ENCODE results near the gene COL5A2.

The COL5A2 gene

GRCh38 chr2:189199797-189200196, 20.2 kb upstream of the COL5A2 start:
- Mint-ChIP-seq H3K4me1 (ENCODE audit: low read depth) (peaks cover 9% of the 10 kb centered on the region), H3K27me3 (no peaks in the 10 kb centered on the region), H3K36me3 (ENCODE audit: low read depth) (peaks cover 8% of the 10 kb centered on the region), H3K4me3 (no peak overlapping the region), H3K9me3 (peaks cover 5% of the 10 kb centered on the region), H3K27ac (no peak overlapping the region)

- Mint-ChIP-seq H3K4me3 (no peak overlapping the region), H3K36me3 (ENCODE audit: low read depth) (peaks cover 5% of the 10 kb centered on the region), H3K4me1 (ENCODE audit: low read depth) (no peaks in the 10 kb centered on the region), H3K27ac (no peak overlapping the region), H3K27me3 (no peaks in the 10 kb centered on the region), H3K9me3 (peaks cover 5% of the 10 kb centered on the region)
Observed at GRCh38 chr2:189192766-189193165, 13.2 kb upstream of the COL5A2 start.

DNA sequence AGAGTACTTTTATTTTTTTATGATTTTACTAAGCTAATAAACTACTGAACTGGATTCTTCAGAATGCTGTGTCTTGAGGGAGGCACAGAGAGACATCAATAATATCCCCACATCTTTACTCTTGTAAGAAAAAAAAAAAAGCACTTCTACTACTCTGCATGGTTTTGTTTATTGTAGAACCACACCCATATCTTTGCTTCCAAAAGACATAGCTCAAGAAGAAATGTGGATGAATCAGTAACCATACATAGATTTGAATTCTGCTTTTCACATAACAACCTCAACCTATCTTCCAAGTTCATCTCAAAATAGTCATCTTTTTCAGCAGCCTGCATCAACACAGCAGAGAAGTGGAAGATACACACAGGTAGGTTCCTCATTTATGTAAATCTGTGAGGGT, 12.2 kb upstream of the COL5A2 start:
- H3K27ac Mint-ChIP-seq = no peak overlapping the region
- H3K27me3 Mint-ChIP-seq = no peaks in the 10 kb centered on the region
- H3K4me3 Mint-ChIP-seq = no peak overlapping the region
- peaks cover 5% of the 10 kb centered on the region for H3K9me3 Mint-ChIP-seq
- peaks cover 2% of the 10 kb centered on the region for H3K36me3 Mint-ChIP-seq (ENCODE audit: low read depth)
- no peaks in the 10 kb centered on the region for H3K4me1 Mint-ChIP-seq (ENCODE audit: low read depth)

DNA sequence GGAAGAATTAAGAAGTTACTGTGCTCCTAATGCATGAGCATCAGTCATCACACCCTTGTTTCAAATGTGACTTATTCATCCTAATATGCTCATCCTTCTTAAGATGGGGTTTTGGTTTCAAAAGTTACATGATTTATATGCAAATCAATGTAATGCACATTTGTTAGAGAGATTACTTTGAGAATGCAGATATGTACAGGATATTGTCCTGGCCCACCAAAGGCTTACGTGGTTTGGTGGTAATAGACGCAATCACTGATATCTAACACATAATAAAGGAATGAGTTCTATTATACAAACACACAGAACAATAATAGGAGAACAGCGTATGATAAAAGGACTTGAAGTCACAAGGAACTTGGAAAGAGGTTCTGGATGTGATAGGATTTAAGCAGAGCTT, 11.1 kb upstream of the COL5A2 start:
- H3K27me3 Mint-ChIP-seq = no peaks in the 10 kb centered on the region

DNA sequence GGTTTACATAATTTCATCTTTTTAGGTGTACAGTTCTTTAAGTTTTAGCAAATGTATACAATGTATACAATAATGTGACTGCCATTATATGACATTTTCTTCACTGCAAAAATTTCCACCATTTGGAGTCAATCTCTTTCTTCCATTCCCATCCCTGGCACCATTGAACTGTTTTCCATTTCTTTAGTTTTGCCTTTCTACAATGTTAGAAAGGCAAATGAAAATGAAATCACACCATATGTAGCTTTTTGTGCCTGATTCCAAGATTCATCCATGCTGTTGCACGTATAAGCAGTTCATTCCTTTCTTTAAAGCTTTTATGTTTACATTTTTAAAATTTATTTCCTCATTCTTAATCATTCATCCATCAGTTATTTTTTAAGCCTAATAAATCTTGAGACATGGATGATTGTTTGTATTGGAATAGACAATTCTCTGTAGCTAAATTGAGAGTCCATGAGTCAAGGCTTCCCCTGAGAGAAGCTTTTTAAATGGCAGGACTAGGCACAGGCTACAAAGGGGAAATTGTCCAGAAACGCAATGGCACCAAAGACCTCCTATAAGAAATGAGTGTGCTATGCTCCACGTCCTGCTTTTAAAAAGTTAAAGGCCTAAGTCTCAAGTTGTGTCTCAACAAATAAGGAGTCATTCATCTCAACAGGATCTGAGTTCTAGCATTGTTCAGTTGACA, 8.7 kb upstream of the COL5A2 start:
- no peak overlapping the region for H3K4me3 Mint-ChIP-seq
- no peaks in the 10 kb centered on the region for H3K9me3 Mint-ChIP-seq
- H3K4me1 Mint-ChIP-seq (ENCODE audit: low read depth) = no peaks in the 10 kb centered on the region
- H3K36me3 Mint-ChIP-seq (ENCODE audit: low read depth) = no peaks in the 10 kb centered on the region
- H3K27ac Mint-ChIP-seq = no peak overlapping the region
- H3K27me3 Mint-ChIP-seq = no peaks in the 10 kb centered on the region

More for the DNA sequence above, 11.1 kb upstream of the COL5A2 start:
- H3K36me3 Mint-ChIP-seq (ENCODE audit: low read depth) = no peaks in the 10 kb centered on the region
- H3K27ac Mint-ChIP-seq = no peak overlapping the region
- no peaks in the 10 kb centered on the region for H3K4me1 Mint-ChIP-seq (ENCODE audit: low read depth)
- H3K9me3 Mint-ChIP-seq = peaks cover 5% of the 10 kb centered on the region
- no peak overlapping the region for H3K4me3 Mint-ChIP-seq

- Mint-ChIP-seq H3K27ac (no peak overlapping the region), H3K9me3 (no peaks in the 10 kb centered on the region), H3K36me3 (ENCODE audit: low read depth) (no peaks in the 10 kb centered on the region), H3K27me3 (peaks cover 22% of the 10 kb centered on the region), H3K4me3 (no peak overlapping the region), H3K4me1 (ENCODE audit: low read depth) (peaks cover 9% of the 10 kb centered on the region)
Observed at GRCh38 chr2:189183170-189183569, 3.6 kb upstream of the COL5A2 start.

GRCh38 chr2:189181706-189182105, 2.1 kb upstream of the COL5A2 start:
- Mint-ChIP-seq H3K27me3 (peaks cover 25% of the 10 kb centered on the region), H3K9me3 (no peaks in the 10 kb centered on the region), H3K27ac (no peak overlapping the region), H3K4me3 (no peak overlapping the region), H3K36me3 (ENCODE audit: low read depth) (no peaks in the 10 kb centered on the region), H3K4me1 (ENCODE audit: low read depth) (peaks cover 9% of the 10 kb centered on the region)

DNA sequence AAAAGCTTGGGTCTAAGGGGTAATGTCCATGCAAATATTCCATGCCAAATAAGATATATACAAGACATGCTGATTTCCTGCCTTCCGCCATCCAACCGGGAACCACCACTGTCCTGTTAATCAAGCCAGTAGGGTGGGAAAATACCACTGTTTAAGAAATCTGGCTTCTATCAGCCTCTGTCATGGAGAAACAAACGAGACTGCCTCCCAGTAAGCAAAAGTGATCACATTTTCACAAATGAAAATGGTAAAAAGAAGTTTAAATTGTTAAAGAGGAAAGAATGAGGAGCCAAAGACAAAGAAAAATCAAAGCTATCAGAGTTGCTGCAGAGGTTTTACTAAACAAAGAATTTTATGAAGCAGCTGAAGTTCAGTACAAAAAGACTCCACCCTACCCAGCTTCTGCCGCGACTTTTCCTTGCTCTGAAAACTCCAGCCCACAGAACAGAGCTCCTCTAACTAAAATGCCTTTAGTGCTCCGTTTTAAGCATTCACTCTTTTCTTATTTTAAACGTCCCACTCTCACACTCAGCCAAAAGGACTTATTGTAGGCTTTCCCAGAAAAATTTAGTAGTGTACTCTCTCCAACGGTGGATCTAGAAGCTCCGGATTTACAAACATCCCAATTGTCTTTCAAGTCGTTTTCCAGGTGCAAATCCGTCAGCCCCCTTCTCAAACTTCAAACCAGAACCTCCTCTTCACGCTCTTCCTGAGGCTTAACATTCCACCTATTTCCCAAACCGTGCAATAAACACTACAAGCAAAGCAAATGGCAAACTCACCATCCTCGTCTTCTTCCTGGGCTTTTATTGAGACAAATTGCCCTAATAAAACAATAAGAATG, 613 bp downstream of the COL5A2 start:
- Mint-ChIP-seq H3K27me3 (peaks cover 25% of the 10 kb centered on the region), H3K9me3 (no peaks in the 10 kb centered on the region), H3K4me1 (ENCODE audit: low read depth) (peaks cover 9% of the 10 kb centered on the region), H3K27ac (no peak overlapping the region), H3K4me3 (peak overlapping the region; percentile 52), H3K36me3 (ENCODE audit: low read depth) (no peaks in the 10 kb centered on the region)

- Mint-ChIP-seq H3K27me3 (peaks cover 25% of the 10 kb centered on the region), H3K36me3 (ENCODE audit: low read depth) (no peaks in the 10 kb centered on the region), H3K9me3 (no peaks in the 10 kb centered on the region), H3K27ac (no peak overlapping the region), H3K4me3 (no peak overlapping the region), H3K4me1 (ENCODE audit: low read depth) (peaks cover 9% of the 10 kb centered on the region)
Observed at GRCh38 chr2:189178054-189178453, 1.5 kb downstream of the COL5A2 start.

DNA sequence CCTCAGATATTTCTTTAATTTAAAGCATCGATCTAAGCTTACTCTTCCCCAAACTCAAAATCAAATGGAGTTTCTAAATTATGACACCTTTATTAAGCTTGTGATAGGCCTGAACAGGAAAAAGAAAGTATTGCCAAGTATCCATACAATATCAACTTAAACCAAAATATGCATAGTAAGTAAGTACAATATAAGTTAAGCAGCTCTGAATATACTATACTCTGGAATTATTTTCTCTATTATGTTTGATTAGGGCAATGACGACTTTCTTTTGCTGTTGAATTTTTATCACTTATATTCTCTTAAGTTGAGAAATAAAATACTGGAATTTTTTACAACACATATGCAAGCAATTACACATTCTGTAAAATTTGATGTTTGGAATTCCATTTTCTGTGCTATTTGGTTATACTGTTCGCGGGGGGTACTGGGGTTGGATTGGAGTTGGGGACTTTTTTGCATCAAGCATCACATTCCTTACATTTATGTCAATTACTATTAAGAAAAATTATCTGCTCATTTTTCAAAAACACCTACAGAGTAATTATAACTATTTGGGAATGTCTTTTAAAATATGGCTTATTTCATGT, 2.2 kb downstream of the COL5A2 start:
- H3K27me3 Mint-ChIP-seq = peaks cover 22% of the 10 kb centered on the region
- H3K4me3 Mint-ChIP-seq = no peak overlapping the region
- H3K36me3 Mint-ChIP-seq (ENCODE audit: low read depth) = no peaks in the 10 kb centered on the region
- H3K4me1 Mint-ChIP-seq (ENCODE audit: low read depth) = peaks cover 9% of the 10 kb centered on the region
- no peaks in the 10 kb centered on the region for H3K9me3 Mint-ChIP-seq
- H3K27ac Mint-ChIP-seq = no peak overlapping the region

DNA sequence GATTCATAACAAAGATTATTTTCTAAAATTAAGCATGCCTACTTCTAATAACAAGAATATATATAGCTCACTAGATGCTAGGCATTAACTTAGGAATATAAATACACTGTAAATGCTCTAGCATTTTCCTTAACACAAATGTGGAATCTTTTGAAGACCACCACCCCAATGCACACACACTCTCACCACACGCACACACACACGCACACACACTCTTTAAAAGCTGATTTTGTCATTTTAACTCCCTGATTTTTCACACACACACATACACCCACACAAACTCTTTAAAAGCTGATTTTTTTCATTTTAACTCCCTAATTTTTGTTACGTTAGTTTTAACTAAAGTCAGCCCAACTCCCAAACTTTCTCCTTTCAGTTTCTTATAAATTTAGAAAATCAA, 3.0 kb downstream of the COL5A2 start:
- Mint-ChIP-seq H3K27ac (no peak overlapping the region), H3K9me3 (no peaks in the 10 kb centered on the region), H3K27me3 (peaks cover 22% of the 10 kb centered on the region), H3K4me3 (no peak overlapping the region), H3K36me3 (ENCODE audit: low read depth) (no peaks in the 10 kb centered on the region), H3K4me1 (ENCODE audit: low read depth) (peaks cover 9% of the 10 kb centered on the region)

DNA sequence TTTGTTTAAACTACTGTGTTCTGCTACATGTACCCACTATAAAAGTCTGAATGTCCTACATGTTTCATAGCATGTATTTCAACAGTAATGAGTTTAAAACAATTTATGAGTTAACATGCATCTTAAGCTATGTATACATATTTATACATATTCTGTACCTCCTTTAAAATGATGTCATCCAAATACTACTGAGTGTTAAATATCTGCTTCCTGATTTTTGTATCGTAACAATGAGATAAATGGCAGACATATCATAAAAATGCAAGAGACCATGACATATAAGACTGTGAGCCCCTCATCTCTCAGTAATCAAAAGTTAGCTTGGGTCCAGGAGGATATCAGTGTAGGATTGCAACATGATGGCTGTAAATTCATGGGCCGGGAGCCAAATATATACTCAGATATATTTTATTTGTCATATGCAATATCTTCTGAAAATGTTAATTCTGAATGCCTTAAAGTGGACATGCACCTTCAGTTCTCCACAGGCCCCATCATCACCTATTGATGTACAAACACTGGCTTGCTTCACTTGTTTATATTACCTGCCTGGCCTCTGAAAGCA, 3.6 kb downstream of the COL5A2 start:
- H3K9me3 Mint-ChIP-seq = no peaks in the 10 kb centered on the region
- peaks cover 9% of the 10 kb centered on the region for H3K4me1 Mint-ChIP-seq (ENCODE audit: low read depth)
- H3K27me3 Mint-ChIP-seq = peaks cover 22% of the 10 kb centered on the region
- no peak overlapping the region for H3K4me3 Mint-ChIP-seq
- no peak overlapping the region for H3K27ac Mint-ChIP-seq
- H3K36me3 Mint-ChIP-seq (ENCODE audit: low read depth) = no peaks in the 10 kb centered on the region

DNA sequence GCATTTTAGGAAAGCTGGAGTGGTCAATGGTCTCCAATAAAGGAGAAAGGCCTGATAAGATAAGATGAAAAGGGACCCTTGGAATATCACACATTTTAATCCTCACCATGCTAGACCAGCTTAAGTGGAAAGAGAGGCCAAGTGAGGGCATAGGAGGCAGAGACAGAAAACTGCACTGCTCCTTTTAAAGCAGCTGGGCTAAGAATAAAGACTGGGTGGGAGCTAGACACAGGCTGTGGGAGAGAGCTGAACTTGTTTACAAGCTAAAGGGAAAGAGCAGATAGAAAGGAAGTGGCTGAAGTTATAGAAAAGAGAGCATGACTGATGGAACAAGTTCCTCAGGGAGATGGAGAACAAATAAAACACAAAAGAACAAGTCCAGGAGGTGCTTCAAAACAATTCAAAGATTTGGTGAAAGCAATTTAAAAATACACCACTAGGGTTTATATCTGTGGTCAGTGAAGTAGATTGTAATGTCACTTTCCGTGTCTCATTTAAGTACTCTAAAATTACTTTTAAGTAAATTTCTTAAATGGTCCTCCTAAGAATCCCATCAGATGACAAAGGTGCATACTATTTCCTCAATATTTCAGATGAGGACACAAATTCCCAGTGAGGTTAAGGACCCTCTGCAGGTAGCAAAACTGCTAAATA, 7.5 kb downstream of the COL5A2 start:
- Mint-ChIP-seq H3K9me3 (no peaks in the 10 kb centered on the region), H3K27me3 (no peaks in the 10 kb centered on the region), H3K36me3 (ENCODE audit: low read depth) (no peaks in the 10 kb centered on the region), H3K4me3 (no peak overlapping the region), H3K27ac (no peak overlapping the region), H3K4me1 (ENCODE audit: low read depth) (no peaks in the 10 kb centered on the region)

GRCh38 chr2:189168856-189169499, 10.6 kb downstream of the COL5A2 start:
- no peaks in the 10 kb centered on the region for H3K9me3 Mint-ChIP-seq
- H3K4me1 Mint-ChIP-seq (ENCODE audit: low read depth) = no peaks in the 10 kb centered on the region
- H3K27me3 Mint-ChIP-seq = no peaks in the 10 kb centered on the region
- no peak overlapping the region for H3K27ac Mint-ChIP-seq
- H3K4me3 Mint-ChIP-seq = no peak overlapping the region
- H3K36me3 Mint-ChIP-seq (ENCODE audit: low read depth) = no peaks in the 10 kb centered on the region

Measured in stimulated activated naive CD8-positive, alpha-beta T cell treated with anti-CD3 and anti-CD28 coated beads, Interleukin-15, Interleukin-2, amounts not matched to agents 100 ng/mL and 50 ng/mL, for 24 hours (primary cell).